Activated CD4-positive, alpha-beta T cell treated with anti-CD3 and anti-CD28 coated beads, Interleukin-2, Interleukin-6, amounts not matched to agents 100 ng/mL and 50 ng/mL, durations not matched to agents 16 hours and 8 hours (primary cell): Measurements from ENCODE around the gene FHIP2A.
"Not testable (repeated sequence)": the region's sequence is repeated elsewhere in the genome, so short reads cannot be mapped to it uniquely, and the experiment has no call there.

Experiments used
- DNase-seq: peaks from one replicate; pipeline ENCODE4 v3.0.0-alpha.2; 2020

Gene FHIP2A

GRCh38 chr10:114816308-114816707 lies 5.3 kb upstream of the FHIP2A start:
- no peak for DNase-seq

GRCh38 chr10:114819322-114819721 lies 2.3 kb upstream of the FHIP2A start:
- DNase-seq: no peak

GRCh38 chr10:114821915-114822443 lies 399 bp downstream of the FHIP2A start:
- DNase-seq: no peak

GRCh38 chr10:114822444-114823076 lies 980 bp downstream of the FHIP2A start:
- peak; percentile 43 for DNase-seq

- DNase-seq: no peak
These were observed 1.5 kb downstream of the FHIP2A start for GRCh38 chr10:114823077-114823463.

- peak; percentile 23 for DNase-seq
These were observed 2.8 kb downstream of the FHIP2A start for GRCh38 chr10:114824391-114824790.

- DNase-seq: peak; percentile 85
These were observed 4.1 kb downstream of the FHIP2A start for GRCh38 chr10:114825513-114826253.

- no peak for DNase-seq
These were observed 7.8 kb downstream of the FHIP2A start for GRCh38 chr10:114829160-114829909.

GRCh38 chr10:114831186-114831867 lies 9.7 kb downstream of the FHIP2A start:
- no peak for DNase-seq

- DNase-seq: no peak
These were observed 16.1 kb downstream of the FHIP2A start for GRCh38 chr10:114837690-114838089.

GRCh38 chr10:114839901-114840300 lies 18.3 kb downstream of the FHIP2A start:
- no peak for DNase-seq

GRCh38 chr10:114845978-114846693 lies 24.6 kb downstream of the FHIP2A start:
- DNase-seq: no peak

- not testable (repeated sequence) for DNase-seq
These were observed 25.9 kb downstream of the FHIP2A start for GRCh38 chr10:114847517-114847916.

- DNase-seq: no peak
These were observed 28.1 kb downstream of the FHIP2A start for GRCh38 chr10:114849674-114850073.

GRCh38 chr10:114850126-114850525 lies 28.5 kb downstream of the FHIP2A start:
- DNase-seq: no peak

GRCh38 chr10:114851336-114851735 lies 29.8 kb downstream of the FHIP2A start:
- DNase-seq: no peak

- DNase-seq: no peak
These were observed 30.6 kb downstream of the FHIP2A start for GRCh38 chr10:114852197-114852596.

GRCh38 chr10:114854906-114855305 lies 33.3 kb downstream of the FHIP2A start:
- DNase-seq: no peak

- DNase-seq: no peak
These were observed 34.4 kb downstream of the FHIP2A start for GRCh38 chr10:114855776-114856543.

- DNase-seq: peak; percentile 37
These were observed 35.1 kb downstream of the FHIP2A start for GRCh38 chr10:114856544-114857287.

GRCh38 chr10:114857288-114857565 lies 35.6 kb downstream of the FHIP2A start:
- not testable (repeated sequence) for DNase-seq
